HepG2 (cell line): ENCODE results near the gene CRADD. TPM values are rescaled to one million over a fixed set of nuclear protein-coding genes. Genes with fewer than 3 reads are reported as not detected.

Experiments
- ATAC-seq: fragments of 200-7000 bp; cut with Tn5 transposase; 3 replicates; pipeline ENCODE4 v1.9.1; 2020; ENCODE audit warnings: mild to moderate bottlenecking, moderate library complexity
- BruUV-seq: library from RNA; stranded (reverse); fragments of 400-500 nt; replicated peaks from 2 replicates; lab custom pipeline; 2021; lab: Mats Ljungman, UMichigan
- CTCF ChIA-PET: fragments of 300-600 bp; formaldehyde crosslinking; extraction: SDS; loops from one replicate; lab custom pipeline; 2021; ENCODE audit warnings: low total read pairs, inconsistent platforms, low intra/inter-chr PET ratio; lab: Yijun Ruan, JAX
- POLR2A ChIA-PET: fragments of 350-600 bp; sonication (Branson Sonifier 250); formaldehyde crosslinking; loops from one replicate; lab custom pipeline; 2020; ENCODE audit warnings: antibody characterized with exemption, inconsistent platforms; lab: Yijun Ruan, JAX
- DNase-seq: peaks from one replicate; pipeline ENCODE4 v3.0.0-alpha.2; 2015; ENCODE audit warnings: low spot score
- FAIRE-seq: peaks from 3 replicates; lab custom pipeline; 2011; peaks lifted over from hg19 to GRCh38; lab: Jason Lieb, UNC
- H2AFZ ChIP-seq: one replicate; pipeline ENCODE4 v1.6.1; 2011; ENCODE audit warnings: low read length, inconsistent platforms
- H3K27ac ChIP-seq: fragments of 300-600 bp; 3 replicates; pipeline ENCODE4 v1.8.0; 2011; ENCODE audit warnings: mixed run types, mild to moderate bottlenecking, mixed read lengths, low read length, inconsistent platforms; ENCODE audit not compliant: insufficient read depth; ENCODE audit errors: extremely low read length
- H3K27me3 ChIP-seq, 2 experiments: fragments of 200-600 bp in 1 of 2; 2 replicates in 1 of 2; 3 replicates in 1 of 2; pipeline versions ENCODE4 v1.6.0 to v1.8.0; 2011; ENCODE audit warnings: low read length in 2 of 2, mild to moderate bottlenecking in 2 of 2, moderate library complexity in 2 of 2, inconsistent platforms in 1 of 2; ENCODE audit not compliant: insufficient read depth in 2 of 2, control insufficient read depth in 1 of 2
- H3K36me3 ChIP-seq, 2 experiments: fragments of 200-600 bp in 1 of 2; replicated peaks in 1 of 2; 2 replicates in 1 of 2; 3 replicates in 1 of 2; pipeline versions ENCODE4 v1.5.1 to v1.8.0; 2011; ENCODE audit warnings: low read length in 2 of 2, inconsistent platforms in 1 of 2; ENCODE audit not compliant: insufficient read depth in 2 of 2, control insufficient read depth in 1 of 2
- H3K4me1 ChIP-seq: 2 replicates; pipeline ENCODE4 v1.5.1; 2012; ENCODE audit warnings: low read length, inconsistent platforms; ENCODE audit not compliant: insufficient read depth
- H3K4me2 ChIP-seq: 2 replicates; pipeline ENCODE4 v1.6.0; 2011; ENCODE audit warnings: low read depth, low read length, inconsistent platforms
- H3K4me3 ChIP-seq, 3 experiments: fragments of 200-600 bp in 1 of 3; sonication (generic), shearing (Covaris generic) in 1 of 3; replicated peaks in 1 of 3; 2 replicates each; pipeline ENCODE4 v1.5.1; 2011 to 2016; ENCODE audit warnings: low read length in 3 of 3, inconsistent platforms in 2 of 3, low read depth in 2 of 3, mild to moderate bottlenecking in 2 of 3, control low read depth in 1 of 3, mixed read lengths in 1 of 3; ENCODE audit not compliant: insufficient read depth in 1 of 3
- H3K79me2 ChIP-seq: one replicate; pipeline ENCODE4 v1.6.1; 2011; ENCODE audit warnings: low read length, inconsistent platforms; ENCODE audit not compliant: insufficient read depth
- H3K9ac ChIP-seq: 2 replicates; pipeline ENCODE4 v1.6.0; 2011; ENCODE audit warnings: mild to moderate bottlenecking, low read depth, low read length, inconsistent platforms; ENCODE audit not compliant: insufficient read depth
- H3K9me3 ChIP-seq: 2 replicates; pipeline ENCODE4 v1.5.1; 2012; ENCODE audit warnings: mild to moderate bottlenecking, low read length
- H4K20me1 ChIP-seq: 2 replicates; pipeline ENCODE4 v1.6.0; 2011; ENCODE audit warnings: inconsistent platforms, mild to moderate bottlenecking, low read length, moderate library complexity; ENCODE audit not compliant: insufficient read depth
- KDM2A ChIP-seq: sonication (generic); formaldehyde crosslinking; IDR thresholded peaks from 2 replicates; pipeline ENCODE4 v1.4.0; 2020; ENCODE audit warnings: low read depth, missing genetic modification reagents, borderline replicate concordance
- MXD4 ChIP-seq: IDR thresholded peaks from 2 replicates; pipeline ENCODE4 v1.6.1; 2016; ENCODE audit warnings: mild to moderate bottlenecking, missing biosample characterization, missing genetic modification reagents
- SNAPC4 ChIP-seq: sonication (generic); formaldehyde crosslinking; IDR thresholded peaks from 2 replicates; pipeline ENCODE4 v1.4.0; 2020; ENCODE audit warnings: mild to moderate bottlenecking, missing genetic modification reagents
- SOX5 ChIP-seq: IDR thresholded peaks from 2 replicates; pipeline ENCODE4 v1.6.1; 2016; ENCODE audit warnings: borderline replicate concordance
- SRSF4 ChIP-seq: fragments of 200-400 bp; formaldehyde crosslinking; IDR thresholded peaks from one replicate; pipeline ENCODE4 v1.6.1; 2018; ENCODE audit warnings: mild to moderate bottlenecking, low read depth, low read length, moderate library complexity; ENCODE audit not compliant: poor library complexity, severe bottlenecking
- ZNF570 ChIP-seq: sonication (generic); formaldehyde crosslinking; IDR thresholded peaks from 2 replicates; pipeline ENCODE4 v1.4.0; 2020; ENCODE audit warnings: mild to moderate bottlenecking, missing genetic modification reagents, borderline replicate concordance
- ZSCAN20 ChIP-seq: sonication (generic); formaldehyde crosslinking; IDR thresholded peaks from 2 replicates; pipeline ENCODE4 v1.4.0; 2020; ENCODE audit warnings: missing genetic modification reagents, mild to moderate bottlenecking, borderline replicate concordance
- ZZZ3 ChIP-seq: sonication (generic); formaldehyde crosslinking; IDR thresholded peaks from 2 replicates; pipeline ENCODE4 v1.4.0; 2020; ENCODE audit warnings: missing genetic modification reagents, mild to moderate bottlenecking, borderline replicate concordance
- WGBS: methylation state at CpG from one replicate; pipeline ENCODE4 v1.1.6; 2017; ENCODE audit warnings: low lambda C conversion rate; 5-methylcytosine and 5-hydroxymethylcytosine counted together
- in situ Hi-C: cut with HindIII; loops from 2 replicates; pipeline ENCODE4 v1.10.0; 2017; ENCODE audit warnings: low pct_unique_long_range_greater_than_20kb; ENCODE audit not compliant: extremely low pct_ligation_motif_present
- intact Hi-C: fragments of 100-400 bp; cut with micrococcal nuclease; formaldehyde crosslinking; loops from one replicate; pipeline ENCODE4 v1.10.0; 2022; ENCODE audit not compliant: unreplicated experiment
- polyA plus RNA-seq, 8 experiments: library from polyadenylated mRNA; depleted of rRNA in 3 of 8; stranded (reverse) in 7 of 8; unstranded in 1 of 8; fragments of >200 nt; fragmentation: Illumina TruSeq in 4 of 8; extraction: Trizol in 4 of 8; gene quantifications; 2 replicates each; pipeline versions ENCODE4 v1.2.1 to v1.2.3, GENCODE V29; 2011 to 2016; ENCODE audit warnings: low read depth in 4 of 8, missing spikeins in 1 of 8, mixed read lengths in 1 of 8; ENCODE audit not compliant: insufficient read depth in 1 of 8
- total RNA-seq, 5 experiments: library from RNA; depleted of rRNA; stranded (reverse); fragments of >200 nt; fragmentation: Illumina TruSeq; extraction: Trizol; gene quantifications; 2 replicates each; pipeline ENCODE4 v1.2.3, GENCODE V29; 2016; ENCODE audit warnings: low read depth in 1 of 5
- TF ChIP-seq, protein P1 (sequence below): sonication (generic); formaldehyde crosslinking; IDR thresholded peaks from 2 replicates; pipeline ENCODE4 v1.5.0; 2020; ENCODE audit warnings: mild to moderate bottlenecking, low read depth, missing genetic modification reagents, borderline replicate concordance
- TF ChIP-seq, protein P2 (sequence below): sonication (generic); formaldehyde crosslinking; IDR thresholded peaks from 2 replicates; pipeline ENCODE4 v1.4.0; 2020; ENCODE audit warnings: missing genetic modification reagents, mild to moderate bottlenecking, borderline replicate concordance
- TF ChIP-seq, protein P3 (sequence below): IDR thresholded peaks from 2 replicates; pipeline ENCODE4 v1.4.0; 2020; ENCODE audit warnings: mild to moderate bottlenecking, missing genetic modification reagents

The CRADD gene
- total and polyA plus RNA-seq, 2 of the 13 experiments (the other 11 are each of a cell fraction or from before 2014, with no cell fraction given), result 12.4 to 18.8 TPM

GRCh38 chr12:93798279-93799151, 121.3 kb downstream of the CRADD start:
- H3K4me2 ChIP-seq, result no peak overlapping the region
- peaks cover 14% of the 10 kb centered on the region for H3K4me1 ChIP-seq
- no peaks in the 10 kb centered on the region for H3K9me3 ChIP-seq
- no peak overlapping the region for H3K27ac ChIP-seq
- no peak overlapping the region for H3K9ac ChIP-seq
- intact Hi-C loops (no loop called here), in situ Hi-C loops (no loop called here)
- POLR2A ChIA-PET, result no interaction called here
- 67% methylated on average over 3 of the region's 3 CpGs for WGBS
- H2AFZ ChIP-seq, result no peak overlapping the region
- CTCF ChIA-PET, result no interaction called here
- no TSS peak for BruUV-seq
- no peaks in the 10 kb centered on the region for H4K20me1 ChIP-seq
- DNase-seq (no peak), FAIRE-seq (no peak), ATAC-seq (no peak)
- H3K79me2 ChIP-seq, result no peaks in the 10 kb centered on the region
- no peaks in the 10 kb centered on the region for H3K36me3 ChIP-seq
- no peaks in the 10 kb centered on the region for H3K27me3 ChIP-seq
- H3K4me3 ChIP-seq, result no peak overlapping the region
- TF ChIP-seq, protein P1, sequence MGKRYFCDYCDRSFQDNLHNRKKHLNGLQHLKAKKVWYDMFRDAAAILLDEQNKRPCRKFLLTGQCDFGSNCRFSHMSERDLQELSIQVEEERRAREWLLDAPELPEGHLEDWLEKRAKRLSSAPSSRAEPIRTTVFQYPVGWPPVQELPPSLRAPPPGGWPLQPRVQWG (CRISPR knock-in tag), result no peak
- TF ChIP-seq, protein P2, sequence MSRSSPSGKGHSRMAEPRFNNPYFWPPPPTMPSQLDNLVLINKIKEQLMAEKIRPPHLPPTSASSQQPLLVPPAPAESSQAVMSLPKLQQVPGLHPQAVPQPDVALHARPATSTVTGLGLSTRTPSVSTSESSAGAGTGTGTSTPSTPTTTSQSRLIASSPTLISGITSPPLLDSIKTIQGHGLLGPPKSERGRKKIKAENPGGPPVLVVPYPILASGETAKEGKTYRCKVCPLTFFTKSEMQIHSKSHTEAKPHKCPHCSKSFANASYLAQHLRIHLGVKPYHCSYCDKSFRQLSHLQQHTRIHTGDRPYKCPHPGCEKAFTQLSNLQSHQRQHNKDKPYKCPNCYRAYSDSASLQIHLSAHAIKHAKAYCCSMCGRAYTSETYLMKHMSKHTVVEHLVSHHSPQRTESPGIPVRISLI (CRISPR knock-in tag), result no peak
- TF ChIP-seq SOX5 (CRISPR knock-in tag) (no peak), MXD4 (CRISPR knock-in tag) (no peak), KDM2A (no peak), SRSF4 (no peak), ZSCAN20 (no peak), ZZZ3 (no peak), ZNF570 (CRISPR knock-in tag) (no peak), SNAPC4 (CRISPR knock-in tag) (no peak)
- TF ChIP-seq, protein P3, sequence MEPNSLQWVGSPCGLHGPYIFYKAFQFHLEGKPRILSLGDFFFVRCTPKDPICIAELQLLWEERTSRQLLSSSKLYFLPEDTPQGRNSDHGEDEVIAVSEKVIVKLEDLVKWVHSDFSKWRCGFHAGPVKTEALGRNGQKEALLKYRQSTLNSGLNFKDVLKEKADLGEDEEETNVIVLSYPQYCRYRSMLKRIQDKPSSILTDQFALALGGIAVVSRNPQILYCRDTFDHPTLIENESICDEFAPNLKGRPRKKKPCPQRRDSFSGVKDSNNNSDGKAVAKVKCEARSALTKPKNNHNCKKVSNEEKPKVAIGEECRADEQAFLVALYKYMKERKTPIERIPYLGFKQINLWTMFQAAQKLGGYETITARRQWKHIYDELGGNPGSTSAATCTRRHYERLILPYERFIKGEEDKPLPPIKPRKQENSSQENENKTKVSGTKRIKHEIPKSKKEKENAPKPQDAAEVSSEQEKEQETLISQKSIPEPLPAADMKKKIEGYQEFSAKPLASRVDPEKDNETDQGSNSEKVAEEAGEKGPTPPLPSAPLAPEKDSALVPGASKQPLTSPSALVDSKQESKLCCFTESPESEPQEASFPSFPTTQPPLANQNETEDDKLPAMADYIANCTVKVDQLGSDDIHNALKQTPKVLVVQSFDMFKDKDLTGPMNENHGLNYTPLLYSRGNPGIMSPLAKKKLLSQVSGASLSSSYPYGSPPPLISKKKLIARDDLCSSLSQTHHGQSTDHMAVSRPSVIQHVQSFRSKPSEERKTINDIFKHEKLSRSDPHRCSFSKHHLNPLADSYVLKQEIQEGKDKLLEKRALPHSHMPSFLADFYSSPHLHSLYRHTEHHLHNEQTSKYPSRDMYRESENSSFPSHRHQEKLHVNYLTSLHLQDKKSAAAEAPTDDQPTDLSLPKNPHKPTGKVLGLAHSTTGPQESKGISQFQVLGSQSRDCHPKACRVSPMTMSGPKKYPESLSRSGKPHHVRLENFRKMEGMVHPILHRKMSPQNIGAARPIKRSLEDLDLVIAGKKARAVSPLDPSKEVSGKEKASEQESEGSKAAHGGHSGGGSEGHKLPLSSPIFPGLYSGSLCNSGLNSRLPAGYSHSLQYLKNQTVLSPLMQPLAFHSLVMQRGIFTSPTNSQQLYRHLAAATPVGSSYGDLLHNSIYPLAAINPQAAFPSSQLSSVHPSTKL (CRISPR knock-in tag), result no peak
